ENCODE data around the gene STEAP1B. TPM values are rescaled to one million over a fixed set of nuclear protein-coding genes. Genes with fewer than 3 reads are reported as not detected.
A peak's percentile ranks its signal among the peaks of the same experiment; 100 is the strongest.
"Not testable (repeated sequence)": the region's sequence is repeated elsewhere in the genome, so short reads cannot be mapped to it uniquely, and the experiment has no call there.

STEAP1B gene
- total and polyA plus RNA-seq, 9 donors, result 2.2 to 3.2 (median 2.4) TPM

GRCh38 chr7:22501336-22501735 is 1.3 kb upstream of the STEAP1B start:
- H3K36me3 ChIP-seq (ENCODE audit: control insufficient read depth, insufficient read depth, low read length); H3K4me1 ChIP-seq (ENCODE audit: control insufficient read depth, insufficient read depth, low read length); H3K4me3 ChIP-seq (ENCODE audit: low read length); H3K27ac ChIP-seq (ENCODE audit: low read length); H3K9me3 ChIP-seq (replicated peaks; ENCODE audit: control insufficient read depth, low read depth, low read length); H3K27me3 ChIP-seq (ENCODE audit: control insufficient read depth, insufficient read depth, low read length): not testable (repeated sequence)
- DNase-seq, result peak; percentile 31
- no CpG with 5 or more reads among the region's 4 CpGs for WGBS (ENCODE audit: insufficient coverage)

GRCh38 chr7:22499044-22499443 is 944 bp downstream of the STEAP1B start:
- Histone ChIP-seq H3K9me3 (replicated peaks; ENCODE audit: control insufficient read depth, low read depth, low read length) (no peaks in the 10 kb centered on the region), H3K27me3 (ENCODE audit: control insufficient read depth, insufficient read depth, low read length) (peaks cover 4% of the 10 kb centered on the region), H3K4me3 (ENCODE audit: low read length) (no peak overlapping the region), H3K27ac (ENCODE audit: low read length) (no peak overlapping the region), H3K4me1 (ENCODE audit: control insufficient read depth, insufficient read depth, low read length) (peaks cover 2% of the 10 kb centered on the region), H3K36me3 (ENCODE audit: control insufficient read depth, insufficient read depth, low read length) (no peaks in the 10 kb centered on the region)
- no peak for DNase-seq
- 94% methylated on average over 2 of the region's 5 CpGs for WGBS (ENCODE audit: insufficient coverage)

- not testable (repeated sequence) for H3K27ac ChIP-seq (ENCODE audit: low read length); H3K9me3 ChIP-seq (replicated peaks; ENCODE audit: control insufficient read depth, low read depth, low read length); DNase-seq; H3K36me3 ChIP-seq (ENCODE audit: control insufficient read depth, insufficient read depth, low read length); H3K27me3 ChIP-seq (ENCODE audit: control insufficient read depth, insufficient read depth, low read length); H3K4me1 ChIP-seq (ENCODE audit: control insufficient read depth, insufficient read depth, low read length); H3K4me3 ChIP-seq (ENCODE audit: low read length)
- no CpG with 5 or more reads among the region's 2 CpGs for WGBS (ENCODE audit: insufficient coverage)
Measured at GRCh38 chr7:22496912-22497311, 3.1 kb downstream of the STEAP1B start.

- H3K4me1 ChIP-seq (ENCODE audit: control insufficient read depth, insufficient read depth, low read length); H3K36me3 ChIP-seq (ENCODE audit: control insufficient read depth, insufficient read depth, low read length); H3K9me3 ChIP-seq (replicated peaks; ENCODE audit: control insufficient read depth, low read depth, low read length); H3K4me3 ChIP-seq (ENCODE audit: low read length); H3K27me3 ChIP-seq (ENCODE audit: control insufficient read depth, insufficient read depth, low read length); H3K27ac ChIP-seq (ENCODE audit: low read length); DNase-seq: not testable (repeated sequence)
- WGBS (ENCODE audit: insufficient coverage), result no CpG with 5 or more reads among the region's 6 CpGs
Measured at GRCh38 chr7:22496296-22496888, 3.6 kb downstream of the STEAP1B start.

- H3K27ac ChIP-seq (ENCODE audit: low read length); H3K36me3 ChIP-seq (ENCODE audit: control insufficient read depth, insufficient read depth, low read length); H3K4me1 ChIP-seq (ENCODE audit: control insufficient read depth, insufficient read depth, low read length); H3K9me3 ChIP-seq (replicated peaks; ENCODE audit: control insufficient read depth, low read depth, low read length); H3K4me3 ChIP-seq (ENCODE audit: low read length); H3K27me3 ChIP-seq (ENCODE audit: control insufficient read depth, insufficient read depth, low read length); DNase-seq: not testable (repeated sequence)
- WGBS (ENCODE audit: insufficient coverage), result no CpG with 5 or more reads among the region's 4 CpGs
Measured at GRCh38 chr7:22493160-22493925, 6.6 kb downstream of the STEAP1B start.

- H3K27me3 ChIP-seq (ENCODE audit: control insufficient read depth, insufficient read depth, low read length), result peaks cover 3% of the 10 kb centered on the region
- H3K27ac ChIP-seq (ENCODE audit: low read length), result no peak overlapping the region
- WGBS (ENCODE audit: insufficient coverage), result 0% methylated on average over 5 of the region's 10 CpGs
- H3K36me3 ChIP-seq (ENCODE audit: control insufficient read depth, insufficient read depth, low read length), result no peaks in the 10 kb centered on the region
- no peak overlapping the region for H3K4me3 ChIP-seq (ENCODE audit: low read length)
- peak; percentile 83 for DNase-seq
- H3K4me1 ChIP-seq (ENCODE audit: control insufficient read depth, insufficient read depth, low read length), result no peaks in the 10 kb centered on the region
- H3K9me3 ChIP-seq (replicated peaks; ENCODE audit: control insufficient read depth, low read depth, low read length), result peaks cover 4% of the 10 kb centered on the region
Measured at GRCh38 chr7:22488643-22489462, 11.1 kb downstream of the STEAP1B start.

GRCh38 chr7:22487978-22488642 is 11.9 kb downstream of the STEAP1B start:
- H3K27ac ChIP-seq (ENCODE audit: low read length), result no peak overlapping the region
- WGBS (ENCODE audit: insufficient coverage), result 83% methylated on average over 1 of the region's 5 CpGs

GRCh38 chr7:22486597-22486996 is 13.4 kb downstream of the STEAP1B start:
- WGBS (ENCODE audit: insufficient coverage), result no CpG with 5 or more reads among the region's 2 CpGs
- Histone ChIP-seq H3K27ac (ENCODE audit: low read length) (no peak overlapping the region), H3K4me3 (ENCODE audit: low read length) (no peak overlapping the region), H3K9me3 (replicated peaks; ENCODE audit: control insufficient read depth, low read depth, low read length) (peaks cover 4% of the 10 kb centered on the region), H3K36me3 (ENCODE audit: control insufficient read depth, insufficient read depth, low read length) (no peaks in the 10 kb centered on the region), H3K4me1 (ENCODE audit: control insufficient read depth, insufficient read depth, low read length) (peaks cover 8% of the 10 kb centered on the region), H3K27me3 (ENCODE audit: control insufficient read depth, insufficient read depth, low read length) (peaks cover 3% of the 10 kb centered on the region)
- DNase-seq, result no peak

More at GRCh38 chr7:22487978-22488642, 11.9 kb downstream of the STEAP1B start:
- DNase-seq, result no peak
- Histone ChIP-seq H3K36me3 (ENCODE audit: control insufficient read depth, insufficient read depth, low read length) (no peaks in the 10 kb centered on the region), H3K9me3 (replicated peaks; ENCODE audit: control insufficient read depth, low read depth, low read length) (peaks cover 4% of the 10 kb centered on the region), H3K27me3 (ENCODE audit: control insufficient read depth, insufficient read depth, low read length) (peaks cover 3% of the 10 kb centered on the region), H3K4me3 (ENCODE audit: low read length) (no peak overlapping the region), H3K4me1 (ENCODE audit: control insufficient read depth, insufficient read depth, low read length) (no peaks in the 10 kb centered on the region)

GRCh38 chr7:22485189-22485588 is 14.8 kb downstream of the STEAP1B start:
- peaks cover 3% of the 10 kb centered on the region for H3K27me3 ChIP-seq (ENCODE audit: control insufficient read depth, insufficient read depth, low read length)

GRCh38 chr7:22482503-22482902 is 17.5 kb downstream of the STEAP1B start:
- no peak for DNase-seq
- Histone ChIP-seq H3K4me1 (ENCODE audit: control insufficient read depth, insufficient read depth, low read length) (peaks cover 12% of the 10 kb centered on the region), H3K4me3 (ENCODE audit: low read length) (no peak overlapping the region), H3K27me3 (ENCODE audit: control insufficient read depth, insufficient read depth, low read length) (no peaks in the 10 kb centered on the region), H3K36me3 (ENCODE audit: control insufficient read depth, insufficient read depth, low read length) (no peaks in the 10 kb centered on the region), H3K27ac (ENCODE audit: low read length) (peak overlapping the region; percentile 63), H3K9me3 (replicated peaks; ENCODE audit: control insufficient read depth, low read depth, low read length) (peaks cover 4% of the 10 kb centered on the region)
- no CpG with 5 or more reads among the region's 1 CpG for WGBS (ENCODE audit: insufficient coverage)

More at GRCh38 chr7:22485189-22485588, 14.8 kb downstream of the STEAP1B start:
- Histone ChIP-seq H3K4me1 (ENCODE audit: control insufficient read depth, insufficient read depth, low read length) (peaks cover 12% of the 10 kb centered on the region), H3K36me3 (ENCODE audit: control insufficient read depth, insufficient read depth, low read length) (no peaks in the 10 kb centered on the region), H3K27ac (ENCODE audit: low read length) (no peak overlapping the region), H3K9me3 (replicated peaks; ENCODE audit: control insufficient read depth, low read depth, low read length) (peaks cover 4% of the 10 kb centered on the region), H3K4me3 (ENCODE audit: low read length) (no peak overlapping the region)
- DNase-seq, result no peak
